Stimulated activated memory B cell treated with anti-CD40 and anti-IgM and Interleukin-4, amounts not matched to agents 10 μg/mL and 1 μg/mL and 100 μg/mL, for 72 hours (primary cell): Measurements from ENCODE around the gene ANTXR2.
"Not testable (repeated sequence)": the region's sequence is repeated elsewhere in the genome, so short reads cannot be mapped to it uniquely, and the experiment has no call there.

Source experiments
- ATAC-seq: fragments of 150-1000 bp; cut with Tn5 transposase; 2 replicates; pipeline ENCODE4 v1.10.0; 2021
- H3K27ac Mint-ChIP-seq: one replicate; pipeline ENCODE4 v1.8.0; 2022; ENCODE audit warnings: mild to moderate bottlenecking, mixed read lengths
- H3K27me3 Mint-ChIP-seq: one replicate; pipeline ENCODE4 v1.8.0; 2022; ENCODE audit warnings: mixed read lengths
- H3K36me3 Mint-ChIP-seq: one replicate; pipeline ENCODE4 v1.8.0; 2022; ENCODE audit warnings: mixed read lengths
- H3K4me1 Mint-ChIP-seq: one replicate; pipeline ENCODE4 v1.8.0; 2022; ENCODE audit warnings: mixed read lengths
- H3K4me3 Mint-ChIP-seq: one replicate; pipeline ENCODE4 v1.8.0; 2022; ENCODE audit warnings: mild to moderate bottlenecking, moderate library complexity, mixed read lengths
- H3K9me3 Mint-ChIP-seq: one replicate; pipeline ENCODE4 v1.8.0; 2022; ENCODE audit warnings: mixed read lengths

ANTXR2 gene

GRCh38 chr4:80006935-80007744 is 65.9 kb downstream of the ANTXR2 start:
- Mint-ChIP-seq H3K4me1 (peaks cover 49% of the 10 kb centered on the region), H3K9me3 (peaks cover 6% of the 10 kb centered on the region), H3K36me3 (peaks cover 85% of the 10 kb centered on the region), H3K27ac (peak overlapping the region; percentile 37), H3K27me3 (no peaks in the 10 kb centered on the region), H3K4me3 (no peak overlapping the region)
- no peak for ATAC-seq

- peak; percentile 60 for ATAC-seq
- Mint-ChIP-seq H3K27ac (peak overlapping the region; percentile 17), H3K4me3 (no peak overlapping the region), H3K4me1 (peaks cover 49% of the 10 kb centered on the region), H3K27me3 (no peaks in the 10 kb centered on the region), H3K9me3 (peaks cover 6% of the 10 kb centered on the region), H3K36me3 (peaks cover 81% of the 10 kb centered on the region)
These were observed 67.2 kb downstream of the ANTXR2 start for GRCh38 chr4:80005863-80006262.

- Mint-ChIP-seq H3K27ac (no peak overlapping the region), H3K4me1 (peaks cover 38% of the 10 kb centered on the region), H3K9me3 (peaks cover 6% of the 10 kb centered on the region), H3K27me3 (no peaks in the 10 kb centered on the region), H3K4me3 (no peak overlapping the region), H3K36me3 (peaks cover 70% of the 10 kb centered on the region)
- no peak for ATAC-seq
These were observed 68.7 kb downstream of the ANTXR2 start for GRCh38 chr4:80004319-80004718.

- H3K27me3 Mint-ChIP-seq, H3K9me3 Mint-ChIP-seq, H3K4me3 Mint-ChIP-seq, ATAC-seq, H3K27ac Mint-ChIP-seq: not testable (repeated sequence)
- Mint-ChIP-seq H3K36me3 (peaks cover 62% of the 10 kb centered on the region), H3K4me1 (peaks cover 23% of the 10 kb centered on the region)
These were observed 70.5 kb downstream of the ANTXR2 start for GRCh38 chr4:80002559-80002958.

- H3K9me3 Mint-ChIP-seq, H3K4me3 Mint-ChIP-seq, ATAC-seq, H3K27ac Mint-ChIP-seq, H3K27me3 Mint-ChIP-seq: not testable (repeated sequence)
- Mint-ChIP-seq H3K36me3 (peaks cover 56% of the 10 kb centered on the region), H3K4me1 (peaks cover 11% of the 10 kb centered on the region)
These were observed 74.0 kb downstream of the ANTXR2 start for GRCh38 chr4:79999048-79999447.

GRCh38 chr4:79998201-79998600 is 74.8 kb downstream of the ANTXR2 start:
- Mint-ChIP-seq H3K27me3 (no peaks in the 10 kb centered on the region), H3K36me3 (peaks cover 58% of the 10 kb centered on the region), H3K4me3 (no peak overlapping the region), H3K4me1 (peaks cover 20% of the 10 kb centered on the region), H3K9me3 (peaks cover 2% of the 10 kb centered on the region), H3K27ac (no peak overlapping the region)
- no peak for ATAC-seq

GRCh38 chr4:79996851-79997250 is 76.2 kb downstream of the ANTXR2 start:
- Mint-ChIP-seq H3K27ac (no peak overlapping the region), H3K36me3 (peaks cover 58% of the 10 kb centered on the region), H3K4me3 (no peak overlapping the region), H3K4me1 (peaks cover 29% of the 10 kb centered on the region), H3K9me3 (peaks cover 2% of the 10 kb centered on the region), H3K27me3 (no peaks in the 10 kb centered on the region)
- no peak for ATAC-seq

- peak overlapping the region; percentile 20 for H3K27ac Mint-ChIP-seq
- ATAC-seq = no peak
- no peaks in the 10 kb centered on the region for H3K9me3 Mint-ChIP-seq
- H3K36me3 Mint-ChIP-seq = peaks cover 70% of the 10 kb centered on the region
- no peaks in the 10 kb centered on the region for H3K27me3 Mint-ChIP-seq
- H3K4me1 Mint-ChIP-seq = peaks cover 63% of the 10 kb centered on the region
- H3K4me3 Mint-ChIP-seq = no peak overlapping the region
These were observed 79.6 kb downstream of the ANTXR2 start for GRCh38 chr4:79993476-79993875.

- ATAC-seq = no peak
- Mint-ChIP-seq H3K4me1 (peaks cover 73% of the 10 kb centered on the region), H3K27me3 (no peaks in the 10 kb centered on the region), H3K9me3 (no peaks in the 10 kb centered on the region), H3K4me3 (no peak overlapping the region), H3K36me3 (peaks cover 66% of the 10 kb centered on the region), H3K27ac (no peak overlapping the region)
These were observed 81.4 kb downstream of the ANTXR2 start for GRCh38 chr4:79991601-79992000.

- Mint-ChIP-seq H3K36me3 (peaks cover 65% of the 10 kb centered on the region), H3K4me1 (peaks cover 75% of the 10 kb centered on the region)
- H3K9me3 Mint-ChIP-seq, H3K4me3 Mint-ChIP-seq, H3K27ac Mint-ChIP-seq, H3K27me3 Mint-ChIP-seq, ATAC-seq: not testable (repeated sequence)
These were observed 81.9 kb downstream of the ANTXR2 start for GRCh38 chr4:79991100-79991499.

- no peak overlapping the region for H3K27ac Mint-ChIP-seq
- H3K9me3 Mint-ChIP-seq = no peaks in the 10 kb centered on the region
- H3K27me3 Mint-ChIP-seq = no peaks in the 10 kb centered on the region
- ATAC-seq = no peak
- no peak overlapping the region for H3K4me3 Mint-ChIP-seq
- H3K36me3 Mint-ChIP-seq = peaks cover 43% of the 10 kb centered on the region
- peaks cover 48% of the 10 kb centered on the region for H3K4me1 Mint-ChIP-seq
These were observed 85.6 kb downstream of the ANTXR2 start for GRCh38 chr4:79987401-79987800.

- ATAC-seq = no peak
- Mint-ChIP-seq H3K36me3 (peaks cover 30% of the 10 kb centered on the region), H3K4me3 (no peak overlapping the region), H3K9me3 (no peaks in the 10 kb centered on the region), H3K4me1 (peaks cover 12% of the 10 kb centered on the region), H3K27me3 (no peaks in the 10 kb centered on the region), H3K27ac (no peak overlapping the region)
These were observed 89.6 kb downstream of the ANTXR2 start for GRCh38 chr4:79983431-79983830.

- Mint-ChIP-seq H3K27ac (no peak overlapping the region), H3K4me1 (peaks cover 8% of the 10 kb centered on the region), H3K4me3 (no peak overlapping the region), H3K9me3 (no peaks in the 10 kb centered on the region), H3K27me3 (no peaks in the 10 kb centered on the region), H3K36me3 (peaks cover 35% of the 10 kb centered on the region)
- no peak for ATAC-seq
These were observed 90.3 kb downstream of the ANTXR2 start for GRCh38 chr4:79982601-79983322.

GRCh38 chr4:79980448-79980847 is 92.6 kb downstream of the ANTXR2 start:
- no peak for ATAC-seq
- Mint-ChIP-seq H3K9me3 (no peaks in the 10 kb centered on the region), H3K27ac (no peak overlapping the region), H3K27me3 (no peaks in the 10 kb centered on the region), H3K36me3 (peaks cover 48% of the 10 kb centered on the region), H3K4me3 (no peak overlapping the region), H3K4me1 (no peaks in the 10 kb centered on the region)

- Mint-ChIP-seq H3K4me1 (no peaks in the 10 kb centered on the region), H3K4me3 (no peak overlapping the region), H3K27ac (no peak overlapping the region), H3K36me3 (peaks cover 50% of the 10 kb centered on the region), H3K27me3 (no peaks in the 10 kb centered on the region), H3K9me3 (no peaks in the 10 kb centered on the region)
- ATAC-seq = no peak
These were observed 93.1 kb downstream of the ANTXR2 start for GRCh38 chr4:79979785-79980437.
